Upper lobe of left lung (tissue), 4 donors: ENCODE results near the gene EFCAB10.

ENCODE experiments used
- EP300 ChIP-seq, 4 donors: sonication (generic); formaldehyde crosslinking; IDR thresholded peaks; one replicate each; pipeline ENCODE4 v1.5.1; 2017; ENCODE audit warnings: antibody characterized with exemption in 4 of 4, control low read depth in 2 of 4
- POLR2A ChIP-seq, 4 donors: fragments of 450-650 bp; IDR thresholded peaks; one replicate each; pipeline ENCODE4 v1.5.1; 2016 to 2017; ENCODE audit warnings: antibody characterized with exemption in 4 of 4, mild to moderate bottlenecking in 2 of 4
- POLR2AphosphoS5 ChIP-seq, 2 donors: sonication (generic); formaldehyde crosslinking; IDR thresholded peaks; one replicate each; pipeline ENCODE4 v1.5.1; 2017; ENCODE audit warnings: antibody characterized with exemption in 2 of 2
- TF ChIP-seq, protein P1 (sequence below), 6 experiments: fragments of 450-650 bp in 4 of 6; fragments of 200-600 bp in 2 of 6; sonication (generic) in 2 of 6; IDR thresholded peaks; one replicate each; pipeline ENCODE4 v1.5.1; 2016 to 2019; ENCODE audit warnings: antibody characterized with exemption in 6 of 6

DNA sequence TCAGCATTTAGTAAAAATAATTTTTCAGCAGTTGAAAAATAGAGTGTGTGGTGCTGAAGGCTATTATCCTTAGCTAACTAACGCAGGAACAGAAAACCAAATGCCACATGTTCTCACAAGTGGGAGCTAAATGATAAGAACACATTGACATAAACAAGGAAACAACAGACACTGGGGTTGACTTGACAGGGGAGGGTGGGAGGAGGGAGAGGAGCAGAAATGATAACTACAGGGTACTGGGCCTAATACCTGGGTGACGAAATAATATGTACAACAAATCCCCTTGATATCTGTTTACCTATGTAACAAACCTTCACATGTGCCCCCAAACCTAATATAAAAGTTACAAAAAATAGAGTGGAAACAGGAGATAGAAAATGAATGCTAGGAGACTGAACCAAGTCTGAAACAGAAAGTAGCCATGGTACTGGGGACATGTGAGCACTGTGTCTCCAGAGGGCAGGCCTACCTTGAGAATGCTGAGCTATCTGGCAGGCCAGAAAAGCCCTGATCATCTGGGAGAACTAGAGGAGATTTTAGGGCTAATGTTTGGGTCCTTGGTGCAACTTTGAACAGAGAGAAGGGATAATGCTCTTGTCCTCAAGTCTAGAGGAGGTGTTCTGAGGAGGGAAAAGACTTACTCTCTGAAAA is 4.7 kb upstream of the EFCAB10 start:
- TF ChIP-seq, protein P1, sequence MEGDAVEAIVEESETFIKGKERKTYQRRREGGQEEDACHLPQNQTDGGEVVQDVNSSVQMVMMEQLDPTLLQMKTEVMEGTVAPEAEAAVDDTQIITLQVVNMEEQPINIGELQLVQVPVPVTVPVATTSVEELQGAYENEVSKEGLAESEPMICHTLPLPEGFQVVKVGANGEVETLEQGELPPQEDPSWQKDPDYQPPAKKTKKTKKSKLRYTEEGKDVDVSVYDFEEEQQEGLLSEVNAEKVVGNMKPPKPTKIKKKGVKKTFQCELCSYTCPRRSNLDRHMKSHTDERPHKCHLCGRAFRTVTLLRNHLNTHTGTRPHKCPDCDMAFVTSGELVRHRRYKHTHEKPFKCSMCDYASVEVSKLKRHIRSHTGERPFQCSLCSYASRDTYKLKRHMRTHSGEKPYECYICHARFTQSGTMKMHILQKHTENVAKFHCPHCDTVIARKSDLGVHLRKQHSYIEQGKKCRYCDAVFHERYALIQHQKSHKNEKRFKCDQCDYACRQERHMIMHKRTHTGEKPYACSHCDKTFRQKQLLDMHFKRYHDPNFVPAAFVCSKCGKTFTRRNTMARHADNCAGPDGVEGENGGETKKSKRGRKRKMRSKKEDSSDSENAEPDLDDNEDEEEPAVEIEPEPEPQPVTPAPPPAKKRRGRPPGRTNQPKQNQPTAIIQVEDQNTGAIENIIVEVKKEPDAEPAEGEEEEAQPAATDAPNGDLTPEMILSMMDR (IDR thresholded peaks at IDR 0.05): no peak
- TF ChIP-seq POLR2A (IDR thresholded peaks at IDR 0.05) (no peak), EP300 (IDR thresholded peaks at IDR 0.05) (no peak), POLR2AphosphoS5 (IDR thresholded peaks at IDR 0.05) (no peak)
